Body of pancreas (tissue), 4 donors: ENCODE measurements around the gene HSPBAP1.

Experiments
- CTCF ChIP-seq, 7 experiments: fragments of 450-650 bp in 4 of 7; fragments of 200-600 bp in 3 of 7; sonication (generic) in 3 of 7; IDR thresholded peaks; one replicate each; pipeline ENCODE4 v1.5.1; 2016 to 2019; ENCODE audit warnings: antibody characterized with exemption in 7 of 7
- POLR2A ChIP-seq, 3 donors: fragments of 450-650 bp; IDR thresholded peaks; one replicate each; pipeline ENCODE4 v1.6.1; 2016; ENCODE audit warnings: antibody characterized with exemption in 3 of 3, mild to moderate bottlenecking in 2 of 3

GRCh38 chr3:122745369-122746021 lies 48.1 kb downstream of the HSPBAP1 start:
- TF ChIP-seq CTCF (IDR thresholded peaks at IDR 0.05) (no peak), POLR2A (IDR thresholded peaks at IDR 0.05) (no peak)
